ENCODE data around the gene UACA. TPM values are rescaled to one million over a fixed set of nuclear protein-coding genes. Genes with fewer than 3 reads are reported as not detected.

UACA gene
- total RNA-seq, 1 experiment from 2014 or later: 141 TPM

GRCh38 chr15:70791259-70791658 lies 27.9 kb upstream of the UACA start:
- Histone ChIP-seq H3K9me3 (no peaks in the 10 kb centered on the region), H3K36me3 (ENCODE audit: control insufficient read depth, insufficient read depth, low read length) (no peaks in the 10 kb centered on the region), H3K4me3 (ENCODE audit: low read depth, low read length) (no peak overlapping the region), H3K27me3 (replicated peaks; ENCODE audit: control insufficient read depth, insufficient read depth, low read length) (no peaks in the 10 kb centered on the region), H3K4me1 (peaks cover 72% of the 10 kb centered on the region)
- Mint-ChIP-seq H3K9me3 (ENCODE audit: unreplicated experiment) (no peaks in the 10 kb centered on the region), H3K4me3 (ENCODE audit: unreplicated experiment) (no peak overlapping the region), H3K36me3 (ENCODE audit: insufficient read depth, unreplicated experiment) (peaks cover 7% of the 10 kb centered on the region), H3K27ac (ENCODE audit: unreplicated experiment) (no peak overlapping the region), H3K4me1 (ENCODE audit: low read depth, unreplicated experiment) (peaks cover 20% of the 10 kb centered on the region), H3K27me3 (ENCODE audit: insufficient read depth, unreplicated experiment) (no peaks in the 10 kb centered on the region)
- POLR2A ChIA-PET: no interaction called here
- no TSS peak for BruUV-seq (replicated peaks)
- no peak for TF ChIP-seq CTCF (IDR thresholded peaks at IDR 0.05; ENCODE audit: insufficient read depth in 1 of 2, low read depth in 1 of 2, low read length in 1 of 2, severe bottlenecking in 1 of 2, unreplicated experiment in 1 of 2)
- intact Hi-C loops (cut with micrococcal nuclease; ENCODE audit: unreplicated experiment): no loop called here
- no peak for DNase-seq
- CTCF ChIA-PET: interaction anchor here (0.6 kb wide), 1 partner anchor 15 kb away, joined by 5 read pairs; no protein-coding TSS in a partner anchor

- no peak overlapping the region for H3K4me3 ChIP-seq (ENCODE audit: low read depth, low read length)
- no peaks in the 10 kb centered on the region for H3K27me3 Mint-ChIP-seq (ENCODE audit: insufficient read depth, unreplicated experiment)
- H3K27me3 ChIP-seq (replicated peaks; ENCODE audit: control insufficient read depth, insufficient read depth, low read length): no peaks in the 10 kb centered on the region
- peaks cover 37% of the 10 kb centered on the region for H3K4me1 Mint-ChIP-seq (ENCODE audit: low read depth, unreplicated experiment)
- peaks cover 77% of the 10 kb centered on the region for H3K4me1 ChIP-seq
- ChIA-PET CTCF (interaction anchor here (0.7 to 1.3 kb wide), 4 partner anchors 62 to 1412 kb away, joined by 3 to 7 read pairs (median 4); no protein-coding TSS in a partner anchor), POLR2A (interaction anchor here (0.6 to 1.0 kb wide), 3 partner anchors 26 to 649 kb away, joined by 3 read pairs; partner anchors contain the start of gene UACA)
- H3K4me3 Mint-ChIP-seq (ENCODE audit: unreplicated experiment): peak overlapping the region; percentile 55
- no peaks in the 10 kb centered on the region for H3K9me3 Mint-ChIP-seq (ENCODE audit: unreplicated experiment)
- DNase-seq: peak; percentile 54 to 61
- no peak for TF ChIP-seq CTCF (IDR thresholded peaks at IDR 0.05; ENCODE audit: insufficient read depth in 1 of 2, low read depth in 1 of 2, low read length in 1 of 2, severe bottlenecking in 1 of 2, unreplicated experiment in 1 of 2)
- peaks cover 12% of the 10 kb centered on the region for H3K36me3 Mint-ChIP-seq (ENCODE audit: insufficient read depth, unreplicated experiment)
- no peaks in the 10 kb centered on the region for H3K36me3 ChIP-seq (ENCODE audit: control insufficient read depth, insufficient read depth, low read length)
- intact Hi-C loops (cut with micrococcal nuclease; ENCODE audit: unreplicated experiment): loop anchor here (2.0 kb wide), 1 partner anchor 74 kb away; no protein-coding TSS in a partner anchor
- H3K27ac Mint-ChIP-seq (ENCODE audit: unreplicated experiment): peak overlapping the region; percentile 91
- BruUV-seq (replicated peaks): no TSS peak
- H3K9me3 ChIP-seq: no peaks in the 10 kb centered on the region
These were observed 25.9 kb upstream of the UACA start for GRCh38 chr15:70789213-70789612.

GRCh38 chr15:70788114-70789049 lies 25.0 kb upstream of the UACA start:
- CTCF ChIA-PET: interaction anchor here (1.3 kb wide), 1 partner anchor 62 kb away, joined by 3 read pairs; no protein-coding TSS in a partner anchor
- H3K4me1 ChIP-seq: peaks cover 84% of the 10 kb centered on the region
- BruUV-seq (replicated peaks): no TSS peak
- H3K36me3 ChIP-seq (ENCODE audit: control insufficient read depth, insufficient read depth, low read length): no peaks in the 10 kb centered on the region
- Mint-ChIP-seq H3K4me1 (ENCODE audit: low read depth, unreplicated experiment) (peaks cover 42% of the 10 kb centered on the region), H3K27ac (ENCODE audit: unreplicated experiment) (peak overlapping the region; percentile 91), H3K9me3 (ENCODE audit: unreplicated experiment) (no peaks in the 10 kb centered on the region), H3K27me3 (ENCODE audit: insufficient read depth, unreplicated experiment) (no peaks in the 10 kb centered on the region), H3K36me3 (ENCODE audit: insufficient read depth, unreplicated experiment) (peaks cover 12% of the 10 kb centered on the region), H3K4me3 (ENCODE audit: unreplicated experiment) (peak overlapping the region; percentile 55)
- POLR2A ChIA-PET: interaction anchor here (0.6 kb wide), 1 partner anchor 648 kb away, joined by 3 read pairs; no protein-coding TSS in a partner anchor
- no peaks in the 10 kb centered on the region for H3K27me3 ChIP-seq (replicated peaks; ENCODE audit: control insufficient read depth, insufficient read depth, low read length)
- intact Hi-C loops (cut with micrococcal nuclease; ENCODE audit: unreplicated experiment): loop anchor here (1.0 to 2.0 kb wide), 3 partner anchors 24 to 74 kb away; partner anchors contain the start of gene UACA
- H3K4me3 ChIP-seq (ENCODE audit: low read depth, low read length): no peak overlapping the region
- no peaks in the 10 kb centered on the region for H3K9me3 ChIP-seq
- peak; percentile 83 to 84 for DNase-seq
- TF ChIP-seq CTCF (IDR thresholded peaks at IDR 0.05; ENCODE audit: insufficient read depth in 1 of 2, low read depth in 1 of 2, low read length in 1 of 2, severe bottlenecking in 1 of 2, unreplicated experiment in 1 of 2): no peak

Measured in Caco-2 (cell line).